ENCODE data around the gene CFAP61.

CFAP61 gene

GRCh38 chr20:20184149-20184548 lies 131.8 kb downstream of the CFAP61 start:
- no peak for DNase-seq

- no peak for DNase-seq
These were observed 132.4 kb downstream of the CFAP61 start for GRCh38 chr20:20184706-20185105.

GRCh38 chr20:20188647-20189046 lies 136.3 kb downstream of the CFAP61 start:
- DNase-seq: no peak

GRCh38 chr20:20192366-20192765 lies 140.0 kb downstream of the CFAP61 start:
- no peak for DNase-seq

GRCh38 chr20:20195021-20195705 lies 142.8 kb downstream of the CFAP61 start:
- DNase-seq: no peak

GRCh38 chr20:20196610-20197009 lies 144.3 kb downstream of the CFAP61 start:
- DNase-seq: no peak

GRCh38 chr20:20198011-20198410 lies 145.7 kb downstream of the CFAP61 start:
- no peak for DNase-seq

GRCh38 chr20:20199361-20200160 lies 147.2 kb downstream of the CFAP61 start:
- no peak for DNase-seq

GRCh38 chr20:20201124-20201523 lies 148.8 kb downstream of the CFAP61 start:
- DNase-seq: no peak

- no peak for DNase-seq
These were observed 149.3 kb downstream of the CFAP61 start for GRCh38 chr20:20201639-20202038.

- DNase-seq: no peak
These were observed 150.4 kb downstream of the CFAP61 start for GRCh38 chr20:20202768-20203167.

- no peak for DNase-seq
These were observed 151.5 kb downstream of the CFAP61 start for GRCh38 chr20:20203784-20204183.

GRCh38 chr20:20204256-20204655 lies 151.9 kb downstream of the CFAP61 start:
- DNase-seq: no peak

GRCh38 chr20:20205141-20205861 lies 153.0 kb downstream of the CFAP61 start:
- no peak for DNase-seq

- no peak for DNase-seq
These were observed 153.5 kb downstream of the CFAP61 start for GRCh38 chr20:20205862-20206236.

- no peak for DNase-seq
These were observed 154.5 kb downstream of the CFAP61 start for GRCh38 chr20:20206788-20207187.

GRCh38 chr20:20207291-20207690 lies 155.0 kb downstream of the CFAP61 start:
- DNase-seq: peak; percentile 24

GRCh38 chr20:20207872-20208271 lies 155.5 kb downstream of the CFAP61 start:
- DNase-seq: no peak

GRCh38 chr20:20209684-20210083 lies 157.4 kb downstream of the CFAP61 start:
- no peak for DNase-seq

- DNase-seq: no peak
These were observed 158.0 kb downstream of the CFAP61 start for GRCh38 chr20:20210327-20210726.

GRCh38 chr20:20210943-20211273 lies 158.6 kb downstream of the CFAP61 start:
- DNase-seq: no peak

- no peak for DNase-seq
These were observed 159.1 kb downstream of the CFAP61 start for GRCh38 chr20:20211274-20211987.

GRCh38 chr20:20211988-20212518 lies 159.7 kb downstream of the CFAP61 start:
- no peak for DNase-seq

Measured in NCI-H1436 (cell line).